Measurements from ENCODE around the gene QRFPR.

DNA sequence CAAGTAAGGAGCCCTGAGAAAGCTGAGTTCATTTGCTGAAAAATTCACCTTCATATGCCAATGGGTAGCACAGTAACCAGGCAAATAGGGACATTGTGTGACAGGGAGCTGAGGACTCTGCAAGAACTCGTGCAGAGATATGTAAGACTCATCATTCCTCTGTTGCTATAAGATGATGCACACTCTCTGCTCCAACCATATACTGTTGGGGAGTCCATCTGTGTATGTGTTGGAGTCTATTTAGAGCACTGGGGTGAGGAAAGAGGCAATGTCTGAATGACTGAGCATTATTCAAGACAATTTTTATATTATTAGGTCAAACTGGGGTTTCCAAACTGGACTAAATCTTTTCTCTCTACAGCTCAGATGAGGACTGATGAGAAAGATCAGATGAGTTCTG lies 100.4 kb downstream of the QRFPR start:
- TF ChIP-seq POLR2A (IDR thresholded peaks at IDR 0.05; ENCODE audit: low read depth, low read length) (no peak), CEBPB (IDR thresholded peaks at IDR 0.05; ENCODE audit: low read depth, low read length) (no peak), FOS (IDR thresholded peaks at IDR 0.05; ENCODE audit: low read depth, low read length) (no peak), MAFK (IDR thresholded peaks at IDR 0.05; ENCODE audit: low read depth, low read length) (no peak), RAD21 (IDR thresholded peaks at IDR 0.05; ENCODE audit: low read length) (no peak), RFX5 (IDR thresholded peaks at IDR 0.05; ENCODE audit: low read depth, low read length) (no peak), BHLHE40 (IDR thresholded peaks at IDR 0.05; ENCODE audit: low read depth, low read length) (no peak)
- TF ChIP-seq, protein P1, sequence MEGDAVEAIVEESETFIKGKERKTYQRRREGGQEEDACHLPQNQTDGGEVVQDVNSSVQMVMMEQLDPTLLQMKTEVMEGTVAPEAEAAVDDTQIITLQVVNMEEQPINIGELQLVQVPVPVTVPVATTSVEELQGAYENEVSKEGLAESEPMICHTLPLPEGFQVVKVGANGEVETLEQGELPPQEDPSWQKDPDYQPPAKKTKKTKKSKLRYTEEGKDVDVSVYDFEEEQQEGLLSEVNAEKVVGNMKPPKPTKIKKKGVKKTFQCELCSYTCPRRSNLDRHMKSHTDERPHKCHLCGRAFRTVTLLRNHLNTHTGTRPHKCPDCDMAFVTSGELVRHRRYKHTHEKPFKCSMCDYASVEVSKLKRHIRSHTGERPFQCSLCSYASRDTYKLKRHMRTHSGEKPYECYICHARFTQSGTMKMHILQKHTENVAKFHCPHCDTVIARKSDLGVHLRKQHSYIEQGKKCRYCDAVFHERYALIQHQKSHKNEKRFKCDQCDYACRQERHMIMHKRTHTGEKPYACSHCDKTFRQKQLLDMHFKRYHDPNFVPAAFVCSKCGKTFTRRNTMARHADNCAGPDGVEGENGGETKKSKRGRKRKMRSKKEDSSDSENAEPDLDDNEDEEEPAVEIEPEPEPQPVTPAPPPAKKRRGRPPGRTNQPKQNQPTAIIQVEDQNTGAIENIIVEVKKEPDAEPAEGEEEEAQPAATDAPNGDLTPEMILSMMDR (conservative IDR thresholded peaks at IDR 0.05; ENCODE audit: low read depth, low read length) = no peak

All from IMR-90 (cell line).